Measurements from ENCODE around the gene ARX. TPM values are rescaled to one million over a fixed set of nuclear protein-coding genes. Genes with fewer than 3 reads are reported as not detected.

ARX gene
- total and polyA plus RNA-seq, 2 experiments from 2014 or later: not detected

GRCh38 chrX:24954732-24955131 lies 61.0 kb downstream of the ARX start:
- Histone ChIP-seq H3K36me3 (ENCODE audit: low read depth) (no peaks in the 10 kb centered on the region), H3K4me3 (no peak overlapping the region), H2AFZ (no peak overlapping the region), H3K9me2 (ENCODE audit: insufficient read depth) (no peaks in the 10 kb centered on the region), H3K79me2 (ENCODE audit: insufficient read depth) (no peaks in the 10 kb centered on the region), H3K27ac (no peak overlapping the region), H3K9me3 (ENCODE audit: low read depth) (no peaks in the 10 kb centered on the region), H3K9ac (no peak overlapping the region), H3K4me2 (ENCODE audit: unreplicated experiment) (no peak overlapping the region), H3K27me3 (replicated peaks; ENCODE audit: insufficient read depth) (no peaks in the 10 kb centered on the region), H3K4me1 (ENCODE audit: insufficient read depth) (0 out of 2 replicates have a peak, but pooled peaks cover 4% of the 10 kb centered on the region), H3F3A (ENCODE audit: insufficient read depth) (no peaks in the 10 kb centered on the region), H4K20me1 (ENCODE audit: insufficient read depth) (no peaks in the 10 kb centered on the region)
- DNase-seq: no peak
- TF ChIP-seq EZH2phosphoT487 (IDR thresholded peaks at IDR 0.05; ENCODE audit: insufficient read depth, low read depth) (no peak), EZH2 (IDR thresholded peaks at IDR 0.05; ENCODE audit: insufficient read depth, poor library complexity, severe bottlenecking) (no peak)
- in situ Hi-C loops (cut with MboI): no loop called here
- WGBS, 2 experiments (ENCODE audit: low coverage in 1 of 2, low lambda C conversion rate in 2 of 2, missing lambda C conversion rate in 2 of 2): 96 to 100% methylated on average over 2 of the region's 2 CpGs

Small RNA genes lying within 50 kb of the gene (small RNA-seq; reads per million reads assigned to genes)
- not detected for gene RN7SL91P (ENCODE audit: low read depth, low replicate concordance)

Measured in GM23248 (cell line).